Endothelial cell of umbilical vein (primary cell): ENCODE measurements around the gene TRIM41. TPM values are rescaled to one million over a fixed set of nuclear protein-coding genes. Genes with fewer than 3 reads are reported as not detected.

Experiments used
- BruUV-seq: library from RNA; stranded (reverse); fragments of 400-500 nt; replicated peaks from 2 replicates; lab custom pipeline; 2021; lab: Mats Ljungman, UMichigan
- CTCF ChIA-PET: fragments of 300-600, 350-600 bp; sonication (Branson Sonifier 250); formaldehyde crosslinking; loops from one replicate; lab custom pipeline; 2021; ENCODE audit warnings: antibody characterized with exemption, inconsistent platforms; lab: Charles Lee
- POLR2A ChIA-PET: fragments of 300-600, 350-600 bp; sonication (Branson Sonifier 250); formaldehyde crosslinking; loops from one replicate; lab custom pipeline; 2021; ENCODE audit warnings: antibody characterized with exemption, inconsistent platforms; lab: Charles Lee
- DNase-seq: peaks from one replicate; pipeline ENCODE4 v3.0.0-alpha.2; 2011; ENCODE audit warnings: low read depth, low spot score
- FAIRE-seq: peaks from 2 replicates; lab custom pipeline; 2011; peaks lifted over from hg19 to GRCh38; lab: Jason Lieb, UNC
- H2AFZ ChIP-seq: 2 replicates; pipeline ENCODE4 v1.6.0; 2012; ENCODE audit warnings: low read depth, low read length, control low read depth, inconsistent platforms
- H3K27ac ChIP-seq: 2 replicates; pipeline ENCODE4 v1.5.1; 2011; ENCODE audit warnings: low read depth, mild to moderate bottlenecking, control low read depth, low read length, moderate library complexity; ENCODE audit not compliant: insufficient read depth
- H3K27me3 ChIP-seq, 2 experiments: 2 replicates each; pipeline versions ENCODE4 v1.6.0 to v1.6.1; 2011; ENCODE audit warnings: low read length in 2 of 2, mixed read lengths in 1 of 2; ENCODE audit not compliant: control insufficient read depth in 2 of 2, insufficient read depth in 2 of 2
- H3K36me3 ChIP-seq, 2 experiments: 2 replicates in 1 of 2; 3 replicates in 1 of 2; pipeline ENCODE4 v1.5.1; 2011; ENCODE audit warnings: low read length in 2 of 2, mild to moderate bottlenecking in 1 of 2, moderate library complexity in 1 of 2; ENCODE audit not compliant: control insufficient read depth in 2 of 2, insufficient read depth in 2 of 2; ENCODE audit errors: extremely low read depth in 1 of 2
- H3K4me1 ChIP-seq: 3 replicates; pipeline ENCODE4 v1.5.1; 2011; ENCODE audit warnings: mild to moderate bottlenecking, low read length; ENCODE audit not compliant: control insufficient read depth, insufficient read depth; ENCODE audit errors: extremely low read depth
- H3K4me2 ChIP-seq: 2 replicates; pipeline ENCODE4 v1.6.1; 2011; ENCODE audit warnings: low read length, control low read depth, mixed read lengths; ENCODE audit not compliant: insufficient read depth
- H3K4me3 ChIP-seq, 3 experiments: fragments of 200-600 bp in 1 of 3; sonication (generic), shearing (Covaris generic) in 1 of 3; replicated peaks in 1 of 3; 2 replicates each; pipeline ENCODE4 v1.5.1; 2011 to 2016; ENCODE audit warnings: control low read depth in 3 of 3, low read length in 3 of 3, mild to moderate bottlenecking in 2 of 3, inconsistent platforms in 1 of 3, low read depth in 1 of 3, moderate library complexity in 1 of 3; ENCODE audit not compliant: insufficient read depth in 1 of 3
- H3K79me2 ChIP-seq: 2 replicates; pipeline ENCODE4 v1.6.0; 2012; ENCODE audit warnings: low read length, inconsistent platforms; ENCODE audit not compliant: control insufficient read depth, insufficient read depth
- H3K9ac ChIP-seq: replicated peaks from 2 replicates; pipeline ENCODE3; 2011; ENCODE audit warnings: low read length, control low read depth; ENCODE audit not compliant: insufficient read depth; ENCODE audit errors: extremely low read depth
- H3K9me1 ChIP-seq: replicated peaks from 3 replicates; pipeline ENCODE4 v1.6.0; 2011; ENCODE audit warnings: mild to moderate bottlenecking, low read length; ENCODE audit not compliant: control insufficient read depth, insufficient read depth; ENCODE audit errors: extremely low read depth
- H3K9me3 ChIP-seq: replicated peaks from 2 replicates; pipeline ENCODE4 v1.5.1; 2012; ENCODE audit warnings: low read length, inconsistent platforms; ENCODE audit not compliant: control insufficient read depth, insufficient read depth
- H4K20me1 ChIP-seq: replicated peaks from 2 replicates; pipeline ENCODE3; 2011; ENCODE audit warnings: mild to moderate bottlenecking, low read length; ENCODE audit not compliant: control insufficient read depth, insufficient read depth; ENCODE audit errors: extremely low read depth
- CTCF ChIP-seq, 2 donors: IDR thresholded peaks; 1 replicate in 1 of 2; 2 replicates in 1 of 2; pipeline ENCODE4 v1.5.1; 2011; ENCODE audit warnings: low read length in 2 of 2, mild to moderate bottlenecking in 2 of 2, moderate library complexity in 2 of 2, control low read depth in 1 of 2, inconsistent platforms in 1 of 2, low read depth in 1 of 2; ENCODE audit not compliant: insufficient read depth in 1 of 2; ENCODE audit errors: extremely low read depth in 1 of 2
- EZH2 ChIP-seq: IDR thresholded peaks from 2 replicates; pipeline ENCODE4 v1.6.1; 2012; ENCODE audit warnings: borderline replicate concordance, low read depth, mild to moderate bottlenecking, moderate library complexity, low read length, inconsistent platforms; ENCODE audit not compliant: severe bottlenecking
- FOS ChIP-seq: IDR thresholded peaks from 2 replicates; pipeline ENCODE4 v1.6.1; 2011; ENCODE audit warnings: mild to moderate bottlenecking, low read length, moderate library complexity, borderline replicate concordance; ENCODE audit not compliant: insufficient read depth
- GATA2 ChIP-seq: IDR thresholded peaks from 2 replicates; pipeline ENCODE4 v1.7.0; 2011; ENCODE audit warnings: low read depth, mild to moderate bottlenecking, moderate library complexity, mixed read lengths, low read length; ENCODE audit not compliant: insufficient read length, insufficient read depth
- JUN ChIP-seq: IDR thresholded peaks from 2 replicates; pipeline ENCODE4 v1.6.1; 2011; ENCODE audit warnings: borderline replicate concordance, low read depth; ENCODE audit not compliant: insufficient read length, insufficient read depth
- MAX ChIP-seq: IDR thresholded peaks from 2 replicates; pipeline ENCODE4 v1.6.1; 2011; ENCODE audit not compliant: insufficient read depth, insufficient read length
- MYC ChIP-seq: IDR thresholded peaks from one replicate; pipeline ENCODE4 v1.6.1; 2011; ENCODE audit warnings: mild to moderate bottlenecking, low read depth, low read length
- POLR2A ChIP-seq: IDR thresholded peaks from 2 replicates; pipeline ENCODE4 v1.6.1; 2012; ENCODE audit warnings: low read depth, mild to moderate bottlenecking, control low read depth, low read length
- POLR2AphosphoS5 ChIP-seq: IDR thresholded peaks from 2 replicates; pipeline ENCODE4 v1.6.1; 2012; ENCODE audit warnings: low read depth, mild to moderate bottlenecking, control low read depth, low read length, moderate library complexity; ENCODE audit not compliant: insufficient read depth
- dilution Hi-C: fragments of 300-500 bp; cut with MboI; formaldehyde crosslinking; loops from one replicate; pipeline ENCODE4 v1.15.0; 2019; ENCODE audit warnings: low sequenced_read_pairs; ENCODE audit not compliant: extremely low pct_ligation_motif_present
- intact Hi-C: fragments of 100-400 bp; cut with micrococcal nuclease; formaldehyde crosslinking; loops from one replicate; pipeline ENCODE4 v1.10.0; 2022
- polyA plus RNA-seq, 4 experiments: library from polyadenylated mRNA; depleted of rRNA in 3 of 4; stranded (reverse) in 3 of 4; unstranded in 1 of 4; fragments of >200 nt; gene quantifications; 2 replicates each; pipeline versions ENCODE4 v1.2.1 to v1.2.3, GENCODE V29; 2011 to 2012; ENCODE audit warnings: missing spikeins in 1 of 4
- total RNA-seq: library from RNA; stranded (reverse); gene quantifications from 2 replicates; pipeline ENCODE4 v1.2.3, GENCODE V29; 2021

Gene TRIM41
- total and polyA plus RNA-seq, 2 donors (not counting 3 experiments of a cell fraction or from before 2014, with no cell fraction given) = 11.2 to 19.9 TPM

- Histone ChIP-seq H2AFZ (peak overlapping the region; percentile 87), H3K27me3 (peaks cover 0 to 2% of the 10 kb centered on the region in 2 experiments), H3K36me3 (no peaks in the 10 kb centered on the region), H3K9me3 (no peaks in the 10 kb centered on the region), H3K4me3 (peak overlapping the region; percentile 26 to 50 (median 36)), H3K4me1 (peaks cover 12% of the 10 kb centered on the region), H4K20me1 (no peaks in the 10 kb centered on the region), H3K4me2 (peak overlapping the region; percentile 51), H3K9me1 (no peaks in the 10 kb centered on the region), H3K27ac (no peak overlapping the region), H3K79me2 (no peaks in the 10 kb centered on the region), H3K9ac (no peak overlapping the region)
- BruUV-seq = no TSS peak
- intact Hi-C loops = loop anchor here (10.0 kb wide), 1 partner anchor 1649 kb away; the partner anchor contains the start of gene RUFY1
- dilution Hi-C loops = no loop called here
- CTCF ChIA-PET = interaction anchor here (0.9 to 8.0 kb wide), 3 partner anchors 12 to 19 kb away, joined by 3 to 95 read pairs (median 13); no protein-coding TSS in a partner anchor
- no peak for FAIRE-seq
- DNase-seq = no peak
- POLR2A ChIA-PET = interaction anchor here (2.1 kb wide), 1 partner anchor 15 kb away, joined by 6 read pairs; no protein-coding TSS in a partner anchor
- TF ChIP-seq EZH2 (no peak), POLR2A (no peak), MYC (no peak), GATA2 (no peak), CTCF (IDR thresholded peaks at IDR 0.05; ENCODE audit: extremely low read depth in 1 of 2, insufficient read depth in 1 of 2, low read depth in 1 of 2, low read length in 2 of 2) (no peak), POLR2AphosphoS5 (no peak), MAX (no peak), JUN (no peak), FOS (no peak)
Observed at GRCh38 chr5:181203777-181204112, 19.3 kb upstream of the TRIM41 start.
